Fibroblast of lung (primary cell): ENCODE measurements around the gene ZNF334. TPM values are rescaled to one million over a fixed set of nuclear protein-coding genes. Genes with fewer than 3 reads are reported as not detected.

Experiments used
- DNase-seq, 2 donors: peaks; one replicate each; pipeline versions ENCODE4 v3.0.0 to v3.0.0-alpha.2; 2010; ENCODE audit warnings: low read depth in 2 of 2
- H2AFZ ChIP-seq: 2 replicates; pipeline ENCODE4 v1.5.1; 2012; ENCODE audit warnings: low read length, control low read depth, inconsistent platforms
- H3K27ac ChIP-seq: 2 replicates; pipeline ENCODE4 v1.5.1; 2011; ENCODE audit warnings: low read length, control low read depth; ENCODE audit not compliant: insufficient read depth
- H3K27me3 ChIP-seq: 2 replicates; pipeline ENCODE4 v1.5.1; 2011; ENCODE audit warnings: mild to moderate bottlenecking, low read length; ENCODE audit not compliant: control insufficient read depth, insufficient read depth
- H3K36me3 ChIP-seq: 2 replicates; pipeline ENCODE4 v1.5.1; 2011; ENCODE audit warnings: low read length; ENCODE audit not compliant: control insufficient read depth, insufficient read depth
- H3K4me1 ChIP-seq: 2 replicates; pipeline ENCODE4 v1.5.1; 2011; ENCODE audit warnings: low read length; ENCODE audit not compliant: control insufficient read depth, insufficient read depth; ENCODE audit errors: extremely low read depth
- H3K4me2 ChIP-seq: 2 replicates; pipeline ENCODE4 v1.5.1; 2011; ENCODE audit warnings: low read length, control low read depth; ENCODE audit not compliant: insufficient read depth; ENCODE audit errors: extremely low read depth
- H3K4me3 ChIP-seq, 4 experiments: fragments of 200-600 bp in 1 of 4; sonication (generic) in 1 of 4; replicated peaks in 1 of 4; 2 replicates each; pipeline ENCODE4 v1.5.1; 2011 to 2016; ENCODE audit warnings: low read length in 4 of 4, low read depth in 3 of 4, mild to moderate bottlenecking in 3 of 4, control low read depth in 2 of 4, inconsistent platforms in 1 of 4, mixed read lengths in 1 of 4; ENCODE audit not compliant: insufficient read depth in 1 of 4; ENCODE audit errors: control extremely low read depth in 1 of 4
- H3K79me2 ChIP-seq: 2 replicates; pipeline ENCODE4 v1.5.1; 2012; ENCODE audit warnings: mild to moderate bottlenecking, low read length, inconsistent platforms; ENCODE audit not compliant: control insufficient read depth, insufficient read depth
- H3K9ac ChIP-seq: 2 replicates; pipeline ENCODE4 v1.5.1; 2011; ENCODE audit warnings: mild to moderate bottlenecking, low read length, control low read depth; ENCODE audit not compliant: insufficient read depth
- H3K9me3 ChIP-seq: 2 replicates; pipeline ENCODE4 v1.5.1; 2012; ENCODE audit warnings: low read depth, low read length; ENCODE audit not compliant: control insufficient read depth, insufficient read depth
- H4K20me1 ChIP-seq: 2 replicates; pipeline ENCODE4 v1.5.1; 2011; ENCODE audit warnings: low read length; ENCODE audit not compliant: control insufficient read depth, insufficient read depth; ENCODE audit errors: extremely low read depth
- EZH2 ChIP-seq: IDR thresholded peaks from 2 replicates; pipeline ENCODE4 v1.5.1; 2012; ENCODE audit warnings: low read length, control low read depth, mild to moderate bottlenecking; ENCODE audit errors: missing control alignments
- polyA plus RNA-seq, 2 donors: library from polyadenylated mRNA; depleted of rRNA in 1 of 2; stranded (reverse) in 1 of 2; unstranded in 1 of 2; fragments of >200 nt; gene quantifications; 2 replicates each; pipeline ENCODE4 v1.2.1, GENCODE V29; 2011 to 2012; ENCODE audit warnings: missing spikeins in 1 of 2
- total RNA-seq: library from RNA; depleted of rRNA; stranded (reverse); fragments of >200 nt; gene quantifications from 2 replicates; pipeline ENCODE4 v1.2.1, GENCODE V29; 2014
- TF ChIP-seq, protein P1 (sequence below), 2 donors: IDR thresholded peaks in 1 of 2; conservative IDR thresholded peaks in 1 of 2; 1 replicate in 1 of 2; 2 replicates in 1 of 2; pipeline ENCODE4 v1.5.1; 2011 to 2012; ENCODE audit warnings: low read length in 2 of 2, control low read depth in 1 of 2, inconsistent platforms in 1 of 2, low read depth in 1 of 2, mild to moderate bottlenecking in 1 of 2

ZNF334 gene
- total and polyA plus RNA-seq, 2 donors (not counting 1 experiment from before 2014, with no cell fraction given): 0.99 to 7.9 TPM

DNA sequence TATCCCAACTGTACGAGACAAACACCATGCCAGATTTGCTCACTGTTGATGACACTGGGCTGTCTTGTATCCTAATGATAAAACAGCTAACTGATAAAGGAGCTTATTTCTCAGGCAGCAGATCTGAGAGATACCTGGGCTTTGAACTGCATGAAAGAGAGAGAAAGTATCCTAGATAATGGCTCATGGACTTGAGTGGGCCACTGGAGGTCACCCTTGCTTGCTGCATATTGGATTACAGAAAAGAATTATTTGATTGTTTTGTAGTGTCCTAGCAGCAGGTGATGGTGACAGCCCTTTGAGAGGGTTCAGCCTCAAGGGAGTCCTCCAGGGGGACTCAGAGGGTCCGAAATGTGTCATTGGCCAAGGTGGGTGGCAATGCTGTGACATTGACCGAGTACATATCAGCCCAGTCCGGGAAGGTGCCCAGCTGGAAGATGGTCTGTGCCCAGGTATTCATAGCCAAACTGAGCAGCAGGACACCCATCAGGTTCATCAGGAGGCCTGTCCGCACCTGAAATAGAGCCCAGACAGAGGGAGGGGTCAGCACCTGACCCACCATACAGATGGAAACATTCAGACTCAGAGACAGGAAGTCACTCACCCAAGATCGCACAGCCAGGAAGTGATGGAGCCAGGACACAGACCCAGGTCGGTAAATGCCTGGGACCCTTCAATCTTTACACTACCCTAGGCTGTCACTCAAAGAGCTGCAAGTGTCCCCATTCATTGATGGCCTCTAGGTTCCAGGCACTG, 46.5 kb upstream of the ZNF334 start:
- Histone ChIP-seq H3K4me1 (no peaks in the 10 kb centered on the region), H3K4me3 (no peak overlapping the region), H3K9me3 (no peaks in the 10 kb centered on the region), H3K27me3 (no peaks in the 10 kb centered on the region), H4K20me1 (no peaks in the 10 kb centered on the region), H3K9ac (no peak overlapping the region), H3K79me2 (no peaks in the 10 kb centered on the region), H3K27ac (no peak overlapping the region), H3K4me2 (no peak overlapping the region), H3K36me3 (no peaks in the 10 kb centered on the region), H2AFZ (no peak overlapping the region)
- TF ChIP-seq, protein P1, sequence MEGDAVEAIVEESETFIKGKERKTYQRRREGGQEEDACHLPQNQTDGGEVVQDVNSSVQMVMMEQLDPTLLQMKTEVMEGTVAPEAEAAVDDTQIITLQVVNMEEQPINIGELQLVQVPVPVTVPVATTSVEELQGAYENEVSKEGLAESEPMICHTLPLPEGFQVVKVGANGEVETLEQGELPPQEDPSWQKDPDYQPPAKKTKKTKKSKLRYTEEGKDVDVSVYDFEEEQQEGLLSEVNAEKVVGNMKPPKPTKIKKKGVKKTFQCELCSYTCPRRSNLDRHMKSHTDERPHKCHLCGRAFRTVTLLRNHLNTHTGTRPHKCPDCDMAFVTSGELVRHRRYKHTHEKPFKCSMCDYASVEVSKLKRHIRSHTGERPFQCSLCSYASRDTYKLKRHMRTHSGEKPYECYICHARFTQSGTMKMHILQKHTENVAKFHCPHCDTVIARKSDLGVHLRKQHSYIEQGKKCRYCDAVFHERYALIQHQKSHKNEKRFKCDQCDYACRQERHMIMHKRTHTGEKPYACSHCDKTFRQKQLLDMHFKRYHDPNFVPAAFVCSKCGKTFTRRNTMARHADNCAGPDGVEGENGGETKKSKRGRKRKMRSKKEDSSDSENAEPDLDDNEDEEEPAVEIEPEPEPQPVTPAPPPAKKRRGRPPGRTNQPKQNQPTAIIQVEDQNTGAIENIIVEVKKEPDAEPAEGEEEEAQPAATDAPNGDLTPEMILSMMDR (conservative IDR thresholded peaks at IDR 0.05 in 1 of 2, IDR thresholded peaks at IDR 0.05 in 1 of 2; ENCODE audit: low read depth in 1 of 2, low read length in 2 of 2): no peak
- no peak for TF ChIP-seq EZH2
- no peak for DNase-seq

DNA sequence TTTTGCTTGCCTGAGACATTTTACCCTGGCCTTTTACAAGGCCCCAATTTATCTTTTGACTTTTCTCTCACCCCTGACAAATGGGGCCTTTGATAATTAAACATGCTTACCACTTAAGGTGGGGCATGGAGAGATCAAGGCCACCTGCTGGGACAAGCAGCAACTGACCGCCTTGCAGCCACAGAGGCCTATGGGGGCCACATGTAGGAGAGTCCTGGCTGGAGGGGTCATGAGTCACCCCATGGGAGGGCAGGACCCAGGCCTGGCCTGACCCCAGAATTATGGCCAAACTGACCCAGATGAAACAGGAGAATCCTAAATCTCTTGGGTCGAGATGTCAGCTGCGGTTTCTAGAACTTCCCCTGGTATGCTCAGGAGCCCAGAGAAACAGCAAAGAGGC, 45.6 kb upstream of the ZNF334 start:
- H3K9me3 ChIP-seq: no peaks in the 10 kb centered on the region
- no peaks in the 10 kb centered on the region for H3K36me3 ChIP-seq
- no peak overlapping the region for H3K4me3 ChIP-seq
- no peak overlapping the region for H3K4me2 ChIP-seq
- no peak overlapping the region for H3K9ac ChIP-seq
- H3K27me3 ChIP-seq: no peaks in the 10 kb centered on the region
- H4K20me1 ChIP-seq: no peaks in the 10 kb centered on the region
- H3K79me2 ChIP-seq: no peaks in the 10 kb centered on the region
- H3K4me1 ChIP-seq: no peaks in the 10 kb centered on the region
- H3K27ac ChIP-seq: no peak overlapping the region
- no peak for DNase-seq
- no peak overlapping the region for H2AFZ ChIP-seq
- TF ChIP-seq, protein P1 (conservative IDR thresholded peaks at IDR 0.05 in 1 of 2, IDR thresholded peaks at IDR 0.05 in 1 of 2; ENCODE audit: low read depth in 1 of 2, low read length in 2 of 2): no peak
- TF ChIP-seq EZH2: no peak

DNA sequence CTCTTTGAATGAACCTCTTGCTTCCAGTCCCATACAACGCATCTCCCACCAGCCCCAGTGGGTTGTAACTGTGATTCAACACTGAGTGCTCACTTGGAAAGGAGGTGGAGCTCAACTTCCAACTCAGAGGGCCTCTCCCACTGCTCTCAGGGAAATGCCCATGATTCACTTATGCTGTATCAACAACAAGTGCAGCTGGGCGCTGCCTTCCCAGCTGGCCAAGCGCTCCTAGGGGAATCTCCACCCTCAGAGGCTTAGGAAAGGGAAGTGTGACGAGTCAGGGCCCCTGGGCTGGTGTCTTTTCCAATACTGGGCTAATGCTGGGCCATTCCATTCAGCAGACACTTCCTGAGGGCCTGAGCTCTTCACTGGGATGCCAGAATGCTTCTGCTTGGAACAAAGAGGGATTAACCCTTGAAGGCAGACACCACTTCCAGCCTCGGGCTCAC, 45.2 kb upstream of the ZNF334 start:
- Histone ChIP-seq H3K4me3 (no peak overlapping the region), H2AFZ (no peak overlapping the region), H3K36me3 (no peaks in the 10 kb centered on the region), H3K79me2 (no peaks in the 10 kb centered on the region), H3K9ac (no peak overlapping the region), H3K27me3 (no peaks in the 10 kb centered on the region), H4K20me1 (no peaks in the 10 kb centered on the region), H3K9me3 (no peaks in the 10 kb centered on the region), H3K4me1 (no peaks in the 10 kb centered on the region), H3K27ac (no peak overlapping the region), H3K4me2 (peak overlapping the region; percentile 9)
- DNase-seq: peak; percentile 83 to 87
- TF ChIP-seq, protein P1 (conservative IDR thresholded peaks at IDR 0.05 in 1 of 2, IDR thresholded peaks at IDR 0.05 in 1 of 2; ENCODE audit: low read depth in 1 of 2, low read length in 2 of 2): no peak
- TF ChIP-seq EZH2: no peak
